Measurements from ENCODE around the gene IGSF9B. TPM values are rescaled to one million over a fixed set of nuclear protein-coding genes. Genes with fewer than 3 reads are reported as not detected.
A peak's percentile ranks its signal among the peaks of the same experiment; 100 is the strongest.

IGSF9B gene
- total RNA-seq, 3 donors from 2014 or later (not counting 1 experiment from before 2014, with no cell fraction given): 2.2 to 6.1 (median 4.3) TPM

DNA sequence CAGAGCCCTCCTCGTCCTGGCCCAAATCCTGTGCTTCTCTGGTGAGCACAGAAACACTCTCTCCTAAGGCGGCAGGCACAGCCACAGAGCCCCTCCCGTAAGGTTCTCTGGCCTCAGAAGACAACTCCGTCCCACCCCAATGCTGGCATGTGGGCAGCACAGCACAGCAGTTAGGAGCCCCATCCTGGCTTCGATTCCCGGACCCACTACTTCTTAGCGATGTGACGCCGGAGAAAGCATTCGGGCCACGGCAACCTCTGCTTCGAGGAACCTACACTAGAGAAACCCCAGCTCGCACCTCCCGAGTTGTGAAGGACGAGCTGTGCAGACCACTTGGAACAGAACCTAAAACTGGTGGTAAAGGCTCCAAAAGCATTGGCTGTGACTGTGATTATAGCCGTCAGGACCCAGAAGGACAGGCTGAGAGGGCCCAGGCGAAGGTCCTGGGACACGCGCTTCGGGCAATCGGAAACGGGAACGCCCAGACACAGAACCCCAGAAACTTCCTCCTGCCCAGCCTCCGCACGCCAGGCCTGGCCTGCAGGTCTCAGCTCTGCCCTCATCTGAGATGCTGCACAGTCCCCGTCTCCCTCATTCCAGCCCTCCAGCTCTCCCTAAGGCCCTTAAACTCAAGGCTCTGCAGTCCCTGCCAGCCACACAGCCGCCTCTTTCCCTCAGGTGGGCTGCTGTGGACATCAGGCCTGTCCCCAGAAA lies 26.6 kb downstream of the IGSF9B start:
- H3K27me3 ChIP-seq (ENCODE audit: control insufficient read depth, insufficient read depth, low read length): no peaks in the 10 kb centered on the region
- DNase-seq (no peak), ATAC-seq (no peak)
- no peaks in the 10 kb centered on the region for H3K9me3 ChIP-seq (ENCODE audit: control insufficient read depth, insufficient read depth, low read length)
- intact Hi-C loops (cut with micrococcal nuclease): no loop called here
- no peaks in the 10 kb centered on the region for H3K9me3 Mint-ChIP-seq
- no peaks in the 10 kb centered on the region for H3K36me3 Mint-ChIP-seq
- H3K4me3 Mint-ChIP-seq: no peak overlapping the region
- H3K36me3 ChIP-seq (ENCODE audit: control insufficient read depth, insufficient read depth, low read length): no peaks in the 10 kb centered on the region
- peaks cover 7 to 13% of the 10 kb centered on the region in 2 donors for H3K4me1 Mint-ChIP-seq
- no peak overlapping the region for H3K4me3 ChIP-seq (ENCODE audit: low read length)
- H3K27me3 Mint-ChIP-seq (ENCODE audit: low read depth in 2 of 2): peaks cover 3 to 6% of the 10 kb centered on the region in 2 donors
- peaks cover 15% of the 10 kb centered on the region for H3K4me1 ChIP-seq (ENCODE audit: control insufficient read depth, insufficient read depth, low read length)
- H3K27ac Mint-ChIP-seq: no peak overlapping the region
- 91% methylated on average over 27 of the region's 27 CpGs for WGBS (ENCODE audit: insufficient coverage)
- TF ChIP-seq, protein P1, sequence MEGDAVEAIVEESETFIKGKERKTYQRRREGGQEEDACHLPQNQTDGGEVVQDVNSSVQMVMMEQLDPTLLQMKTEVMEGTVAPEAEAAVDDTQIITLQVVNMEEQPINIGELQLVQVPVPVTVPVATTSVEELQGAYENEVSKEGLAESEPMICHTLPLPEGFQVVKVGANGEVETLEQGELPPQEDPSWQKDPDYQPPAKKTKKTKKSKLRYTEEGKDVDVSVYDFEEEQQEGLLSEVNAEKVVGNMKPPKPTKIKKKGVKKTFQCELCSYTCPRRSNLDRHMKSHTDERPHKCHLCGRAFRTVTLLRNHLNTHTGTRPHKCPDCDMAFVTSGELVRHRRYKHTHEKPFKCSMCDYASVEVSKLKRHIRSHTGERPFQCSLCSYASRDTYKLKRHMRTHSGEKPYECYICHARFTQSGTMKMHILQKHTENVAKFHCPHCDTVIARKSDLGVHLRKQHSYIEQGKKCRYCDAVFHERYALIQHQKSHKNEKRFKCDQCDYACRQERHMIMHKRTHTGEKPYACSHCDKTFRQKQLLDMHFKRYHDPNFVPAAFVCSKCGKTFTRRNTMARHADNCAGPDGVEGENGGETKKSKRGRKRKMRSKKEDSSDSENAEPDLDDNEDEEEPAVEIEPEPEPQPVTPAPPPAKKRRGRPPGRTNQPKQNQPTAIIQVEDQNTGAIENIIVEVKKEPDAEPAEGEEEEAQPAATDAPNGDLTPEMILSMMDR (IDR thresholded peaks at IDR 0.05): no peak
- no peak overlapping the region for H3K27ac ChIP-seq (ENCODE audit: low read length)

DNA sequence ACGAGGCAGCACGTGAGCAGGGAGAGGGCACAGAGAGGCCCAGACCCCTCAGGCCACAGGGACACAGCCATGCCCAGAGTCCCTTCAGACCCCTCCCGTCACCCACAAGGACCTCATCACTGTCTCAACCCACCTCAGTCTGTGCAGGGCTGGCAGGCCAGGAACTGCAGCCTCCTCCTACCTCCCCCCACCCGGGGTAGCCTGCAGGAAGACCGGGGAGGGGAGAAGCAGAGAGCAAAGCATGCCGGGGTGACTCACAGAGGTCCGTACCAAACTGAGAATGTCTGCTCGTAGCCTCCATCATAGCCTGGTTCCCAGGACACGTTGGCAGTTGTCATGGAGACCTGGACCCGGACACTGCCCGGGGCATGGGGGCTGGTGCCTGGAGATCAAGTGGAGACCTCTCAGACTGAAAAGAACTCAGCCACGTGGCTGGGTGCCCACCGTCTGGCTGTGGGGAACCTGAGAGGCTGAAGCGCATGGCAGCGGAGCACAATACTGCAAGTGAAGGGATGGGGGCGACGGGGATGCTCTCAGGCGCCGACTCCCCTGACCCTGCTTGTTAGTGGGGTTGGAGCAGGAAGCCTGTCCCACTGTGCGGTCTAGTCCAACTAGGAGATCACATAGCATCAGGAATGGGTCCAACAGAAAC lies 27.2 kb downstream of the IGSF9B start:
- TF ChIP-seq, protein P1 (IDR thresholded peaks at IDR 0.05): no peak
- H3K36me3 Mint-ChIP-seq: no peaks in the 10 kb centered on the region
- ATAC-seq (no peak), DNase-seq (no peak)
- peaks cover 7 to 13% of the 10 kb centered on the region in 2 donors for H3K4me1 Mint-ChIP-seq
- H3K27ac Mint-ChIP-seq: no peak overlapping the region
- Histone ChIP-seq H3K27me3 (ENCODE audit: control insufficient read depth, insufficient read depth, low read length) (no peaks in the 10 kb centered on the region), H3K36me3 (ENCODE audit: control insufficient read depth, insufficient read depth, low read length) (no peaks in the 10 kb centered on the region), H3K4me3 (ENCODE audit: low read length) (no peak overlapping the region), H3K27ac (ENCODE audit: low read length) (no peak overlapping the region), H3K9me3 (ENCODE audit: control insufficient read depth, insufficient read depth, low read length) (no peaks in the 10 kb centered on the region), H3K4me1 (ENCODE audit: control insufficient read depth, insufficient read depth, low read length) (peaks cover 15% of the 10 kb centered on the region)
- no peak overlapping the region for H3K4me3 Mint-ChIP-seq
- peaks cover 3 to 6% of the 10 kb centered on the region in 2 donors for H3K27me3 Mint-ChIP-seq (ENCODE audit: low read depth in 2 of 2)
- H3K9me3 Mint-ChIP-seq: no peaks in the 10 kb centered on the region
- intact Hi-C loops (cut with micrococcal nuclease): no loop called here
- 87% methylated on average over 20 of the region's 20 CpGs for WGBS (ENCODE audit: insufficient coverage)

DNA sequence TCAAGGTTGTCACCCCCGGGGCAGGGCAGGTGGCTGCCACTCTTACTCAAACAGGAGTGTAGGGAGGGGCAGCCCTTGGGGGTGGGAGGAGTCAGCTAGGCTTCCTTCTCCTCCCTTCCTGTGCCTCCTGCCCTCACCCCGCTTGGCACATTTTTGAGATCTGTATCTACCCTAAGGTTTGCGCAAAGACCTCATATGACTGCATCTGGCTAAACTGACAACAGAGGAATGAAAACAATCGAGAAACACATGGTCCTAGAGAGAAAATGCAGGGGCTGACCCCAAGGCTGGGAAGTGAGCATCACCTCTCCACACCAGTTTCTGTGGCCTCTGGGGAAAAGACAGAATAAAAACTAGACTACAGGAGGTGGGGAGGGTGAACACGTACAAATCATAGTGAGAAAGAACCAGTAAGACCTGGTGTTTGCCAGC lies 28.1 kb downstream of the IGSF9B start:
- no peaks in the 10 kb centered on the region for H3K27me3 ChIP-seq (ENCODE audit: control insufficient read depth, insufficient read depth, low read length)
- TF ChIP-seq, protein P1 (IDR thresholded peaks at IDR 0.05): no peak
- H3K4me1 Mint-ChIP-seq: peaks cover 7 to 13% of the 10 kb centered on the region in 2 donors
- H3K27ac ChIP-seq (ENCODE audit: low read length): no peak overlapping the region
- 6% methylated on average over 4 of the region's 5 CpGs for WGBS (ENCODE audit: insufficient coverage)
- H3K4me3 Mint-ChIP-seq: no peak overlapping the region
- no peak overlapping the region for H3K4me3 ChIP-seq (ENCODE audit: low read length)
- H3K4me1 ChIP-seq (ENCODE audit: control insufficient read depth, insufficient read depth, low read length): peaks cover 15% of the 10 kb centered on the region
- no peaks in the 10 kb centered on the region for H3K36me3 ChIP-seq (ENCODE audit: control insufficient read depth, insufficient read depth, low read length)
- no peaks in the 10 kb centered on the region for H3K9me3 ChIP-seq (ENCODE audit: control insufficient read depth, insufficient read depth, low read length)
- H3K27ac Mint-ChIP-seq: no peak overlapping the region
- ATAC-seq: peak in 2 of 3 donors; percentile 39 to 42
- H3K27me3 Mint-ChIP-seq (ENCODE audit: low read depth in 2 of 2): peaks cover 3 to 6% of the 10 kb centered on the region in 2 donors
- H3K9me3 Mint-ChIP-seq: no peaks in the 10 kb centered on the region
- H3K36me3 Mint-ChIP-seq: no peaks in the 10 kb centered on the region
- intact Hi-C loops (cut with micrococcal nuclease): no loop called here
- peak in 1 of 2 donors; percentile 73 for DNase-seq
